Vagina (tissue), 2 donors: ENCODE data around the gene GRK3.

Source experiments
- POLR2A ChIP-seq, 2 donors: fragments of 450-650 bp; IDR thresholded peaks; one replicate each; pipeline ENCODE4 v1.6.1; 2017; ENCODE audit warnings: antibody characterized with exemption in 2 of 2, mild to moderate bottlenecking in 2 of 2, moderate library complexity in 2 of 2
- POLR2AphosphoS5 ChIP-seq, 2 donors: sonication (generic); formaldehyde crosslinking; IDR thresholded peaks; one replicate each; pipeline ENCODE4 v1.9.0; 2017; ENCODE audit warnings: antibody characterized with exemption in 2 of 2, mild to moderate bottlenecking in 2 of 2, low read depth in 1 of 2; ENCODE audit not compliant: insufficient read depth in 1 of 2
- TF ChIP-seq, protein P1 (sequence below), 3 experiments: fragments of 450-650 bp in 2 of 3; fragments of 200-600 bp in 1 of 3; sonication (generic) in 1 of 3; IDR thresholded peaks; one replicate each; pipeline ENCODE4 v1.5.1; 2017 to 2019; ENCODE audit warnings: antibody characterized with exemption in 3 of 3, mild to moderate bottlenecking in 2 of 3, moderate library complexity in 2 of 3

DNA sequence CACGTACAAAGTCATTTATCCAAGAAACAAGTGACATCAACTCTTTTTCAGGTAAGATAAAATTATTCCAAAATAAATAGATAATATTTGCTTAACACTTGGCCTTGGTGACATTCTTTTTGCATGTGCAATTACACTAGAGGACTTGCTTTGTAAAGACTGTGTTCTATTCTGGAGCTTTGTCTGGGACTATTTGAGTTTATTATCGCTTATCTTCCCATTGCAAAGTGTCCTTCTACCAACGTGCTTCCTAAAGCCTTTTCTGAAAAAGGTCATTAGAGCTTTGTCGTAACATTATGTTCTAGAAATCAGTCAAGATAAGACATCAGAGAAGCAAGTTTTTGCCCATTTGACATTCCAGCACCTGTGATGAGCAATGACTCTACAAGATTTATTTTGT lies 99.2 kb downstream of the GRK3 start:
- TF ChIP-seq, protein P1, sequence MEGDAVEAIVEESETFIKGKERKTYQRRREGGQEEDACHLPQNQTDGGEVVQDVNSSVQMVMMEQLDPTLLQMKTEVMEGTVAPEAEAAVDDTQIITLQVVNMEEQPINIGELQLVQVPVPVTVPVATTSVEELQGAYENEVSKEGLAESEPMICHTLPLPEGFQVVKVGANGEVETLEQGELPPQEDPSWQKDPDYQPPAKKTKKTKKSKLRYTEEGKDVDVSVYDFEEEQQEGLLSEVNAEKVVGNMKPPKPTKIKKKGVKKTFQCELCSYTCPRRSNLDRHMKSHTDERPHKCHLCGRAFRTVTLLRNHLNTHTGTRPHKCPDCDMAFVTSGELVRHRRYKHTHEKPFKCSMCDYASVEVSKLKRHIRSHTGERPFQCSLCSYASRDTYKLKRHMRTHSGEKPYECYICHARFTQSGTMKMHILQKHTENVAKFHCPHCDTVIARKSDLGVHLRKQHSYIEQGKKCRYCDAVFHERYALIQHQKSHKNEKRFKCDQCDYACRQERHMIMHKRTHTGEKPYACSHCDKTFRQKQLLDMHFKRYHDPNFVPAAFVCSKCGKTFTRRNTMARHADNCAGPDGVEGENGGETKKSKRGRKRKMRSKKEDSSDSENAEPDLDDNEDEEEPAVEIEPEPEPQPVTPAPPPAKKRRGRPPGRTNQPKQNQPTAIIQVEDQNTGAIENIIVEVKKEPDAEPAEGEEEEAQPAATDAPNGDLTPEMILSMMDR (IDR thresholded peaks at IDR 0.05): no peak
- TF ChIP-seq POLR2A (IDR thresholded peaks at IDR 0.05) (no peak), POLR2AphosphoS5 (IDR thresholded peaks at IDR 0.05; ENCODE audit: insufficient read depth in 1 of 2, low read depth in 1 of 2) (no peak)
